ENCODE results near the gene ELAVL1.
"Not testable (repeated sequence)": the region's sequence is repeated elsewhere in the genome, so short reads cannot be mapped to it uniquely, and the experiment has no call there.

The ELAVL1 gene

DNA sequence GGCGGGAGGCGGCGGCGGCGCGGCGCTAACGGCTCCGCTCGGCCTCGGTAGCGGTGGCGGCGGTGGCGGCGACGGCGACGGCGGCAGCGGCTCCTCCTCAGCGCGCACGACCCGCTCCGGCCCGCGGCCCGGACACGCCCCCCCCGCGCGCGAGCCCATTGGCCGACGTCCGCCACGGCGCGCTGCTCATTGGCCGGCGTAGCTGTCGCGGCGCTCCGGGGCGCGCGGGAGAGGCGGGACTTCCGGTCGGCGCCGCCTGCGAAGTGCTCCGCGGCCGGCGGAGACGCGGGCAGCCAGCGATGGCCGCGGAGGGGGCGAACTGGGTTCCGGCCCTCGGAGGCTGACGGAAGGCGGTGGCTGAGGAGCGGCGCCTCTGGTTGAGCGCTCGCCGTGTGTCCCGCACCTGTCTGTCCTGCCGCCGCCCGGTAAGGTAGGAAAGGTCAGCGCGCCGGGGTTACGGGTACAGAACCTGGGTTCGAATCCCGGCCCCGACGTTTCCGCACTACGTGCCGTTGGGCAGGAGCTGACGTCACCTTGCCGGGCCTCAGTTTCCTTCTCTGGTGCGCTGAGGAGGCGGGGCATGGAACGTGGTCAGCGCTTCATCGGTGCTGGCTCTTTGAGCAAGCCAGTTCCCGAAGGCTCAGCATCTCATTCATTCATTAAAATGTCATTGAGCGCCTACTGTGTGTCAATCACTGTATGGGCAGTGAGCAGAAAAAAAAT lies at the start of gene ELAVL1:
ELAVL1 (minus strand) TSS at position 108 of the 723 bp plus-strand sequence. CDS start 13,826 bp downstream, outside the sequence.
- peak; percentile 58 for DNase-seq

- DNase-seq, result no peak
Measured at GRCh38 chr19:8054169-8054568, 48.7 kb upstream of the ELAVL1 start.

DNA sequence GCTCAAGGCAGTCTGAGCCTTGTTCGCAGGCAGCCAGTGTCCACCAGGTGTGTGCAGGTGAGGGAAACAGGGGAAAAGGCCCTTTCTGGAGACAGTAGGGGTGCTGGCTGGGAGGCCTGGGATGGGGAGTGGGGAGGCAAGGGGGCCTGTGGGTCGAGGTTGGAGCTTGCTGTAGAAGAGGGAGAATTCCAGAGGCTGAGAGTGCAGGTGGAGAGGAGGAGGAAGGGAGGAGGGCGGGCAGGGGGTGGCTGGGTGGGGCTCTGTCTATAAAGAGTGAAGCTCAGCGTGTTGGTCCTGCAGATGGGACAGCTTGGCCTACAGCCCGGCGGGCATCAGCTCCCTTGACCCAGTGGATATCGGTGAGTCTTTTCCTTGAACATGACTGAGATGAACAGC lies 47.0 kb upstream of the ELAVL1 start, which contains the start of gene CCL25:
CCL25 (plus strand) TSS at position 297 of the 396 bp plus-strand sequence. CDS start 290 bp downstream, outside the sequence.
- no peak for DNase-seq

DNA sequence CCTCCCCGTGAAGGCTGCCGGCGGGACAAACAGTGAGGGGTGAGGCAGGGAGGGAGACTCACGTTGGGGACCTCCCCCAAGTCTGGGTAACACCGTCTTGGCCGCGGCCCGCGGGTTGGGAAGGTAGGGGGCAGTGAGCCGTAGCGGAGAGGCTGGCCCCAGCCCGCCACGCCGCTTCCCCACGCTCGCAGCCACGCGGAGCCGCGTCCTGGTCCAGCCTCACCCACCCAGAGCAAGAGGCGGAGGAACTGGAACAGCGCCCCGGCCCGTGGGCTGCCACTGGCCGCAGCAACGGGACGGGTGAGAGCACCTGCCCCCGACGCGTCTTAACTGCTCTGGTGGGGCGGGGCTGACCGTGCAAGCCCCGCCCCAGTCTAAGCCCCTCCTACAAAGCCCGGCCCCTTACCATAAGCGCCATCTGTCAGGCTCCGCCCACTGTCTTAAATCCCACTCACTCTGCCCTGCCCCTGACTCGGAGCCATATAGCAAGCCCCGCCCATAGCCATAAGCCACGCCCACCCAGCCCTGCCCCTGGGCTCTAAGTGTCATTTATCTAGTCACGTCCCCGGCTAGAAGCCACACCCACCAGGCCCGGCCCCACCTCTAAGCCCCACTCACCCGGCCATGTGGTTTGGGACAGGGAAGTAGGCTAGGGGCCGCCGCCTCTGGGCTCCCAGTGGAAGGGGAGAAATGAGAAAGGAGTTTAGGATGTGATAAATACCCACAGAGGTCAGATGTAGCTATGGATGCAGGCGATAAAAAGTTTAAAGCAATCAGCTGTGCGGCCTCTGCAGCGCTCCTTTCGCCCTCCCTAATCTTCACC lies 45.0 kb upstream of the ELAVL1 start:
- DNase-seq, result peak; percentile 91

- no peak for DNase-seq
Measured at GRCh38 chr19:8046569-8047165, 41.2 kb upstream of the ELAVL1 start.

DNA sequence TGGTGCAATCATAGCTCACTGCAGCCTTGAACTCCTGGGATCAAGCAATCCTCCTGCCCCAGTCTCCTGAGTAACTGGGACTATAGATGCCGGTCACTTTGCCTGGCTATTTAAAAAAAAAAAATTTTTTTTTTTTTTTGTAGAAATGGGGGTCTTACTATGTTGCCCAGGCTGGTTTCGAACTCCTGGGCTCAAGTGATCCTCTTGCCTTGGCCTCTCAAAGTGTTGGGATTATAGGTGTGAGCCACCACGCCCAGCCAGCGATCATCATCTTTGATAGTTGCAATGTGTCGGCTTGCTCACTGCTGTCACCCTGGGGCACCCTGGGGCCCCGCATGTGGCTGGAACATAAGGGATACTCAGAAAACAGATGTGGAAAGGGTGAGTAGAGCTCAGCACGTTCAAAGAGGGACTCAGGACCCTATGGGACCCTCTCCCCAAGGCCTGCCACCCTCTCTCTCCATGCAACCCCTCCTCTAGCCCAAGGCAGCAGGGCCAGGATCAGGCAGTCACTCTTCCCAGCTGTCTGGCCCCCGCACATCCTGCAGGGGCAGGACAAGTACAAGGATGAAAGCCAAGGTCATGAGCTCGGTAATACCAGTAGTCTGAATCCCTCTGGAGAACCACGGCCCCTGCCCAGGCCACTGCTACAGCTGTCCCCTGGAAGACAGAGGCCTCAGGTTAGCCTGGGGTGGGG lies 40.6 kb upstream of the ELAVL1 start:
- DNase-seq, result no peak

DNA sequence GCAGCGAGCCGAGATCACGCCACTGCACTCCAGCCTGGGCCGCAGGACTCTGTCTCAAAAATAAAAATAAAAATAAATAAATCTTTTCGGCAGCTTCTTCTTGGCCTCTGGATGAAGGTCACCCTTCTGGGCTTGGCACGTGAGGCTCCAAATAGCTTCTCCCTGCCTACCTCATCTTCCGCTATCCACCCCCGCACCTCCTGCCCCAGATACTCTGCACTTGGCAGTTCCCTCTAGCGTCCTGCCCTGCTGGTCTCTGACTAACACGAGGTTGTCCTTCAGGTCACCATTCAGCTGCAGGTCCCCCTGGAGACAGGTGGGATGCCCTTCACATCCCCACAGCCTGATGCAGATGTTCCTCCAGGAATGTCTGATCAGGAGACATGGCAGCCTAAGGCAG lies 38.6 kb upstream of the ELAVL1 start:
- DNase-seq, result no peak

- DNase-seq, result no peak
Measured at GRCh38 chr19:8042900-8043299, 37.5 kb upstream of the ELAVL1 start.

- no peak for DNase-seq
Measured at GRCh38 chr19:8041531-8041931, 36.1 kb upstream of the ELAVL1 start.

DNA sequence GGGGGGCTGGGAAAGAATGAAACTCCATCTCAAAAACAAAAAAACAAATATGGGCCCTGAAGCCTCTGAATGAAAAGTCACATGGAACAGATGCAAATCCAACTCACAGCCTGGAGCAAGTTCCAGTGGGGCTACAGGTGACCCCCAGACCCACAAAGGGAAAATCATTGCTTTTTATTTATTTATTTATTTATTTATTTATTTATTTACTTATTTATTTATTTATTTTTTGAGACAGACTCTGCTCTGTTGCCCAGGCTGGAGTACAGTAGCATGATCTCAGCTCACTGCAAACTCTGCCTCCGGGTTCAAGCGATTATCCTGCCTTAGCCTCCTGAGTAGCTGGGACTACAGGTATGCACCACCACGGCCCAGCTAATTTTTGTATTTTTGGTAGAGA lies 33.8 kb upstream of the ELAVL1 start:
- no peak for DNase-seq

GRCh38 chr19:8038815-8039214 lies 33.4 kb upstream of the ELAVL1 start:
- DNase-seq, result no peak

- no peak for DNase-seq
Measured at GRCh38 chr19:8036434-8037099, 31.1 kb upstream of the ELAVL1 start.

GRCh38 chr19:8034178-8034525 lies 28.7 kb upstream of the ELAVL1 start:
- DNase-seq, result no peak

- DNase-seq, result not testable (repeated sequence)
Measured at GRCh38 chr19:8033287-8034177, 28.1 kb upstream of the ELAVL1 start.

- no peak for DNase-seq
Measured at GRCh38 chr19:8030960-8031359, 25.5 kb upstream of the ELAVL1 start.

- DNase-seq, result no peak
Measured at GRCh38 chr19:8028951-8029491, 23.6 kb upstream of the ELAVL1 start.

GRCh38 chr19:8025316-8025715 lies 19.9 kb upstream of the ELAVL1 start:
- no peak for DNase-seq

DNA sequence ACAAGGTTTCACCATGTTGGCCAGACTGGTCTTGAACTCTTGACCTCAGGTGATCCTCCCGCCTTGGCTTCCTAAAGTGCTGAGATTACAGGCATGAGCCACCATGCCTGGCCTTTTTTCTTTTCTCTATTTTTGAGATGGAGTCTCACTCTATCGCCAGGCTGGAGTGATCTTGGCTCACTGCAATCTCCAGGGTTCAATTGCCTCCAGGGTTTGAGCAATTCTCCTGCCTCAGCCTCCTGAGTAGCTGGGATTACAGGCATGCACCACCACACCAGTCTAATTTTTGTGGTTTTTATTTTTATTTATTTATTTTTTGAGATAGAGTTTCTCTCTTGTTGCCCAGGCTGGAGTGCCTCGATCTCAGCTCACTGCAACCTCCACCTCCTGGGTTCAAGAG lies 18.8 kb upstream of the ELAVL1 start:
- not testable (repeated sequence) for DNase-seq

- no peak for DNase-seq
Measured at GRCh38 chr19:8023371-8023770, 17.9 kb upstream of the ELAVL1 start.

DNA sequence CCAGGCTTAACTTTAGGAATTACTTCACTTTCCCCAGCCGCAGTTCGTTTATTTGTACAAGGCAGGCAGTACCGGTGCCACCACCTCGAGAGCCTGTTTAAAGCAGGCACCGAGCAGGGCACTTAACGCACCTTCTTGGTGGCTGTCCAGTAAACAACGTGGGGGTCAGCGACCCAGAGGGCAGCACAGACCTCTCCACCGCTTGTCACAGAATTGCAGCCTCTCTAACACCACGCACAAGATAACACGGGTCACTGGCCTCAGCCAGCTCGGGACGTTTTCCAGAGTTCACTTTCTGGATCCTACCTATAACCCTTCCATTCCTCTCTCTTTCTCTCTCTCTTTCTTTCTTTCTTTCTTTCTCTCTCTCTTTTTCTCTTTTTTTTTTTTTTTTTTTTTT lies 16.8 kb upstream of the ELAVL1 start:
- DNase-seq, result no peak

DNA sequence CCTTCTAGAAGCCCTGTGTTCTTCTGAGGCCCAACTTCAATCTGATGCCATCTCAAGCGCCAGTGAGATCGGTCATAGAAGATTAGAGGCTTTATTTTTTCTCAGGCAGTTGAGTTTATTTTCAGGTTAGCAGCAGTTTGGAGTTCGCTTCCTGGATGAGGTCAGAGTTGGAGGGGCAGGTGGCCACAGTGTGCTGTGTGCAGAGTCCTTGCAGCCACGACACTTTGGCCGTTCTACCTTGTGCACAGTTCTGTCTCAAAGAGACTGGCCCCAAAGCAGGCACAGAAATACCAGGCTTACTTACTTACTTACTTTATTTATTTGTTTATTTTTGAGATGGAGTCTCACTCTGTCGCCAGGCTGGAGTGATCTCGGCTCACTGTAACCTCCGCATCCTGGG lies 15.9 kb upstream of the ELAVL1 start:
- no peak for DNase-seq
